Mammary epithelial cell (primary cell): ENCODE data around the gene TMEM221.

Source experiments
- CTCF ChIP-seq, 2 donors: IDR thresholded peaks in 1 of 2; conservative IDR thresholded peaks in 1 of 2; 2 replicates each; pipeline ENCODE4 v1.5.1; 2011 to 2012; ENCODE audit warnings: inconsistent platforms in 2 of 2, low read length in 2 of 2, mild to moderate bottlenecking in 2 of 2, control low read depth in 1 of 2, low read depth in 1 of 2; ENCODE audit not compliant: insufficient read depth in 1 of 2; ENCODE audit errors: extremely low read depth in 1 of 2
- EZH2 ChIP-seq: IDR thresholded peaks from 2 replicates; pipeline ENCODE4 v1.6.1; 2012; ENCODE audit warnings: low read length, inconsistent platforms, borderline replicate concordance

DNA sequence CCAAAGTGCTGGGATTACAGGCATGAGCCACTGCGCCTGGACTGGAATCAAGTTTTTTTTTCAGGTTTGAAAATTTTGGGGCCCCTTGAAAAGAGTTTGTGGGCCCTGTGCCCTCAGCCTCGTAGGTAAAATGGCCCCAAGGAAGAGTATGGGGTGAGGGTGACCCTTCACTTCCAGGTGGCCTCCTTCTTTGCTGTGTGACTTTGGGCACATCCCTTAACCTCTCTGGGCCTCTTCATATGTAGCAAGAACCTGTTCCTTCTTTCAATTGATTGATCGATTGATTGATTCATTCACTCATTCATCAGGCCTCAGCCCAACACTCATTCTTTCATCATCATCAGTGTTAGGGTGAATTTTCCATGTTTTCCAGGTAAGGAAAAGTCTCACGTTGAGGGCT is 3.4 kb upstream of the TMEM221 start:
- no peak for TF ChIP-seq CTCF (conservative IDR thresholded peaks at IDR 0.05 in 1 of 2, IDR thresholded peaks at IDR 0.05 in 1 of 2; ENCODE audit: extremely low read depth in 1 of 2, insufficient read depth in 1 of 2, low read depth in 1 of 2, low read length in 2 of 2)
- TF ChIP-seq EZH2: no peak
